ENCODE data around the gene ADCY10. TPM values are rescaled to one million over a fixed set of nuclear protein-coding genes. Genes with fewer than 3 reads are reported as not detected.

The ADCY10 gene
- total RNA-seq, 1 experiment from 2014 or later = 0.46 TPM

DNA sequence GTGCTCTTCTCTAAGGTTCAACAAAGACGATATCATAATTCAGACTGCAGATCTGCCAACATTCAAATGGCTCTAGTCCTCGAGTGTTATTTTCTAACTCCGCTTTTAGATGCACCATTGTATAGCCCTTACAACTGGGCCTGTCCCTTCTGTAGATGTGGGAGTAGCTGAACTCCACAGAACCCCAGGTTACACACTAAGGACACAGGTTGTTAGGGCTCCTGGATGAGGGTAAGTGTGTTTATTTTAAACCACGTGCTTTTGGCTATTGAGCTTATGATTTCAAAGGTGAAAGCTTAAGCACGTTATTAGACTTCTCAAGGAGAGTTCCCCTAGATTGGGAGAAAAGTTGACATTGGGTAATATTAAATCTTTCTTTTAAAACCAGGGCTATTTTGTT lies 127.4 kb downstream of the ADCY10 start:
- peaks cover 14% of the 10 kb centered on the region; the same call in 1 of the 2 replicates for H3K36me3 ChIP-seq (ENCODE audit: low read depth)
- no peak for DNase-seq
- POLR2A ChIA-PET (ENCODE audit: unreplicated experiment) = no interaction called here
- peaks cover 9% of the 10 kb centered on the region for H3F3A ChIP-seq (ENCODE audit: insufficient read depth, low read depth)
- H3K9me3 ChIP-seq (ENCODE audit: insufficient read depth, low read depth) = no peaks in the 10 kb centered on the region
- H3K9me2 ChIP-seq (ENCODE audit: insufficient read depth) = no peaks in the 10 kb centered on the region
- intact Hi-C loops (cut with micrococcal nuclease; ENCODE audit: unreplicated experiment) = no loop called here
- H3K4me2 ChIP-seq = no peak overlapping the region
- CTCF ChIA-PET = no interaction called here
- no peak overlapping the region for H2AFZ ChIP-seq
- H3K27ac ChIP-seq = no peak overlapping the region
- no peak for TF ChIP-seq EZH2 (IDR thresholded peaks at IDR 0.05; ENCODE audit: low read depth)
- TF ChIP-seq, protein P1, sequence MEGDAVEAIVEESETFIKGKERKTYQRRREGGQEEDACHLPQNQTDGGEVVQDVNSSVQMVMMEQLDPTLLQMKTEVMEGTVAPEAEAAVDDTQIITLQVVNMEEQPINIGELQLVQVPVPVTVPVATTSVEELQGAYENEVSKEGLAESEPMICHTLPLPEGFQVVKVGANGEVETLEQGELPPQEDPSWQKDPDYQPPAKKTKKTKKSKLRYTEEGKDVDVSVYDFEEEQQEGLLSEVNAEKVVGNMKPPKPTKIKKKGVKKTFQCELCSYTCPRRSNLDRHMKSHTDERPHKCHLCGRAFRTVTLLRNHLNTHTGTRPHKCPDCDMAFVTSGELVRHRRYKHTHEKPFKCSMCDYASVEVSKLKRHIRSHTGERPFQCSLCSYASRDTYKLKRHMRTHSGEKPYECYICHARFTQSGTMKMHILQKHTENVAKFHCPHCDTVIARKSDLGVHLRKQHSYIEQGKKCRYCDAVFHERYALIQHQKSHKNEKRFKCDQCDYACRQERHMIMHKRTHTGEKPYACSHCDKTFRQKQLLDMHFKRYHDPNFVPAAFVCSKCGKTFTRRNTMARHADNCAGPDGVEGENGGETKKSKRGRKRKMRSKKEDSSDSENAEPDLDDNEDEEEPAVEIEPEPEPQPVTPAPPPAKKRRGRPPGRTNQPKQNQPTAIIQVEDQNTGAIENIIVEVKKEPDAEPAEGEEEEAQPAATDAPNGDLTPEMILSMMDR (conservative IDR thresholded peaks at IDR 0.05) = no peak
- H3K79me2 ChIP-seq (ENCODE audit: low read depth) = no peaks in the 10 kb centered on the region
- no TSS peak for BruUV-seq (replicated peaks)
- 0 out of 2 replicates have a peak, but pooled peaks cover 10% of the 10 kb centered on the region for H3K4me1 ChIP-seq (replicated peaks; ENCODE audit: insufficient read depth)
- H4K20me1 ChIP-seq (ENCODE audit: insufficient read depth) = no peaks in the 10 kb centered on the region
- no peaks in the 10 kb centered on the region for H3K27me3 ChIP-seq (ENCODE audit: insufficient read depth, low read depth)
- no peak overlapping the region for H3K4me3 ChIP-seq

GRCh38 chr1:167784876-167785550 lies 128.9 kb downstream of the ADCY10 start:
- Histone ChIP-seq H3K9me3 (ENCODE audit: insufficient read depth, low read depth) (no peaks in the 10 kb centered on the region), H3K9me2 (ENCODE audit: insufficient read depth) (no peaks in the 10 kb centered on the region), H3K36me3 (ENCODE audit: low read depth) (peaks cover 14% of the 10 kb centered on the region; the same call in 1 of the 2 replicates), H3K27ac (no peak overlapping the region), H3K79me2 (ENCODE audit: low read depth) (no peaks in the 10 kb centered on the region), H2AFZ (no peak overlapping the region), H3K4me3 (no peak overlapping the region), H4K20me1 (ENCODE audit: insufficient read depth) (no peaks in the 10 kb centered on the region), H3K27me3 (ENCODE audit: insufficient read depth, low read depth) (no peaks in the 10 kb centered on the region), H3K4me1 (replicated peaks; ENCODE audit: insufficient read depth) (0 out of 2 replicates have a peak, but pooled peaks cover 4% of the 10 kb centered on the region), H3F3A (ENCODE audit: insufficient read depth, low read depth) (peaks cover 9% of the 10 kb centered on the region), H3K4me2 (no peak overlapping the region)
- CTCF ChIA-PET = interaction anchor here (0.6 kb wide), 1 partner anchor 68 kb away, joined by 5 read pairs; no protein-coding TSS in a partner anchor
- no TSS peak for BruUV-seq (replicated peaks)
- DNase-seq = no peak
- POLR2A ChIA-PET (ENCODE audit: unreplicated experiment) = no interaction called here
- TF ChIP-seq EZH2 (IDR thresholded peaks at IDR 0.05; ENCODE audit: low read depth) = no peak
- TF ChIP-seq, protein P1 (conservative IDR thresholded peaks at IDR 0.05) = no peak
- intact Hi-C loops (cut with micrococcal nuclease; ENCODE audit: unreplicated experiment) = no loop called here

DNA sequence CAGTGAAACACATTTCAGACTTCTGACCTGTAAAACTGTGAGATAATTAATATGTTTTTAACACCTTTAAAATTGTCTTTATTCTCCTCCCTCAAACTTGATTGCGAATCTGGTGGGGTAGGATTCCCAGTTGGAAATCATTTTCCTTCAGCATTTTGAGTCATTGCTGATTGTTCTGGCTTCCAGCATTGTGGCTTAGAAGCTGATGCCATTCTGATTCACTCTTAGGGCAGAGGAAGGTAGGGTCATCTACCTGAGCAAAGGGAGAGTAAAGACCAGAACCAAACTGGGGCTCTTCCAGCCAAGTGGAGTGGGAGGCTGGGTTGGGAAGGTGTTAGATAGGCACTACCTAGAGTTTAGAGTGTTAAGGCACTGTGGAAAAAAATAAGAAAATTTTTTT lies 131.0 kb downstream of the ADCY10 start:
- H4K20me1 ChIP-seq (ENCODE audit: insufficient read depth) = no peaks in the 10 kb centered on the region
- no peak for DNase-seq
- no peaks in the 10 kb centered on the region for H3K27me3 ChIP-seq (ENCODE audit: insufficient read depth, low read depth)
- H3K4me1 ChIP-seq (replicated peaks; ENCODE audit: insufficient read depth) = no peaks in the 10 kb centered on the region
- H3K4me3 ChIP-seq = no peak overlapping the region
- CTCF ChIA-PET = no interaction called here
- no peaks in the 10 kb centered on the region for H3F3A ChIP-seq (ENCODE audit: insufficient read depth, low read depth)
- no peaks in the 10 kb centered on the region for H3K9me3 ChIP-seq (ENCODE audit: insufficient read depth, low read depth)
- H2AFZ ChIP-seq = no peak overlapping the region
- no peak overlapping the region for H3K4me2 ChIP-seq
- no peaks in the 10 kb centered on the region for H3K79me2 ChIP-seq (ENCODE audit: low read depth)
- H3K27ac ChIP-seq = no peak overlapping the region
- intact Hi-C loops (cut with micrococcal nuclease; ENCODE audit: unreplicated experiment) = no loop called here
- TF ChIP-seq EZH2 (IDR thresholded peaks at IDR 0.05; ENCODE audit: low read depth) = no peak
- TF ChIP-seq, protein P1 (conservative IDR thresholded peaks at IDR 0.05) = no peak
- no peaks in the 10 kb centered on the region for H3K9me2 ChIP-seq (ENCODE audit: insufficient read depth)
- POLR2A ChIA-PET (ENCODE audit: unreplicated experiment) = no interaction called here
- BruUV-seq (replicated peaks) = no TSS peak
- peaks cover 6% of the 10 kb centered on the region; the same call in 1 of the 2 replicates for H3K36me3 ChIP-seq (ENCODE audit: low read depth)
